ENCODE measurements around the gene FOXL3.

GRCh38 chr7:301291-302053 lies 11.5 kb downstream of the FOXL3 start:
- TF ChIP-seq CTCF (IDR thresholded peaks at IDR 0.05; ENCODE audit: low read depth, low read length) (no peak), EZH2phosphoT487 (IDR thresholded peaks at IDR 0.05; ENCODE audit: low read depth) (no peak)
